Measurements from ENCODE around the gene ZFAND4.

DNA sequence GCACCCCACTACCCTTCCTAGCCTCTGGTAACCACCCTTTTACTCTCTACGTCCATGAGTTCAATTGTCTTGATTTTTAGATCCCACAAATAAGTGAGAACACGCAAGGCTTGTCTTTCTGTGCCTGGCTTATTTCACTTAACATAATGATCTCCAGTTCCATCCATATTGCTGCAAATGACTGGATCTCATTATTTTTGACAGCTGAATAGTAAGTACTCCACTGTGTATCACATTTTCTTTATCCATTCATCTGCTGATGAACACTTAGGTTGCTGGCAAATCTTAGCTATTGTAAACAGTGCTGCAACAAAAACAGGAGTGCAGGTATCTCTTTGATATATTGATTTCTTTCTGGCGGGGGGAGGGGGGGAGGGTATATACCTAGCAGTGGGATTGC lies 106.2 kb downstream of the ZFAND4 start:
- TF ChIP-seq CTCF (conservative IDR thresholded peaks at IDR 0.05 in 1 of 2, IDR thresholded peaks at IDR 0.05 in 1 of 2; ENCODE audit: low read depth in 1 of 2, low read length in 2 of 2) (no peak), EZH2 (IDR thresholded peaks at IDR 0.05; ENCODE audit: low read length, missing control alignments) (no peak)

Measured in fibroblast of lung (primary cell).